Pancreas (tissue), 10 donors: Measurements from ENCODE around the gene TBC1D2. TPM values are rescaled to one million over a fixed set of nuclear protein-coding genes. Genes with fewer than 3 reads are reported as not detected.
A peak's percentile ranks its signal among the peaks of the same experiment; 100 is the strongest.
"Not testable (repeated sequence)": the region's sequence is repeated elsewhere in the genome, so short reads cannot be mapped to it uniquely, and the experiment has no call there.

Experiments used
- ATAC-seq, 4 donors: fragments of 200-7000 bp; cut with Tn5 transposase; one replicate each; pipeline versions ENCODE4 v1.8.0 to v1.9.1; 2020; ENCODE audit warnings: mild to moderate bottlenecking in 4 of 4, moderate library complexity in 4 of 4
- DNase-seq, 6 donors: peaks; one replicate each; pipeline ENCODE4 v3.0.0-alpha.2; 2020
- FAIRE-seq: peaks from 2 replicates; lab custom pipeline; 2012; peaks lifted over from hg19 to GRCh38; lab: Jason Lieb, UNC
- H3K27ac ChIP-seq, 4 donors: fragments of 200-600 bp; sonication (generic); 1 replicate in 3 of 4; 2 replicates in 1 of 4; pipeline versions ENCODE4 v1.5.0 to v1.8.0; 2020
- H3K27me3 ChIP-seq, 4 donors: fragments of 200-600 bp; one replicate each; pipeline ENCODE4 v1.8.0; 2021
- H3K36me3 ChIP-seq, 3 donors: fragments of 200-600 bp; sonication (generic) in 1 of 3; one replicate each; pipeline versions ENCODE4 v1.5.0 to v1.8.0; 2020 to 2021
- H3K4me1 ChIP-seq, 3 donors: fragments of 200-600 bp; one replicate each; pipeline ENCODE4 v1.8.0; 2021
- H3K4me3 ChIP-seq, 4 donors: fragments of 200-600 bp; sonication (generic) in 2 of 4; one replicate each; pipeline versions ENCODE4 v1.5.0 to v1.8.0; 2020 to 2021
- H3K9me3 ChIP-seq, 4 donors: fragments of 200-600 bp; one replicate each; pipeline ENCODE4 v1.8.0; 2021
- WGBS, 2 donors: extraction: QIAGEN DNeasy Blood & Tissue Kit; methylation state at CpG; one replicate each; pipeline ENCODE4 v1.1.7; 2013; 5-methylcytosine and 5-hydroxymethylcytosine counted together
- intact Hi-C, 3 donors: fragments of 100-400 bp; cut with DNase I; formaldehyde crosslinking; loops; one replicate each; pipeline versions ENCODE4 v1.11.1 to v1.14.2; 2022
- polyA plus RNA-seq, 2 donors: library from polyadenylated mRNA; stranded (reverse); fragments of 200-250 nt; gene quantifications; one replicate each; pipeline ENCODE4 v1.2.3, GENCODE V29; 2013
- total RNA-seq, 6 donors: library from RNA; stranded (reverse); fragmentation: NEBNext Ultra II Directional in 4 of 6; extraction: Animal tissue kit (Norgen Biotek cat#: 25700) in 4 of 6; gene quantifications; one replicate each; pipeline versions ENCODE4 v1.2.1 to v1.2.4, GENCODE V29; 2021 to 2023
- TF ChIP-seq, protein P1 (sequence below), 4 donors: fragments of 200-600 bp; sonication (generic) in 3 of 4; IDR thresholded peaks; one replicate each; pipeline versions ENCODE4 v1.5.0 to v1.8.0; 2021; ENCODE audit warnings: antibody characterized with exemption in 4 of 4
- donor health status: healthy with polysubstance abuse.
- donor health status: DM: no; HTN: no; CAD: no; lungs with moderate emphysema.
- donor health status: DM: no; HTN: no; CAD: no.
- donor health status: control.
- donor health status: control.
- donor health status: Bipolar disorder and iron deficiency.
- donor health status: DM: yes; HTN: yes; CAD: no.
- donor health status: DM: no; HTN: no; CAD: no.
- donor health status: DM: no; HTN: no; CAD: no.
- donor health status: DM: yes; HTN: yes; CAD: no.

TBC1D2 gene
- total and polyA plus RNA-seq, 8 donors = 1.9 to 5.2 (median 2.4) TPM

DNA sequence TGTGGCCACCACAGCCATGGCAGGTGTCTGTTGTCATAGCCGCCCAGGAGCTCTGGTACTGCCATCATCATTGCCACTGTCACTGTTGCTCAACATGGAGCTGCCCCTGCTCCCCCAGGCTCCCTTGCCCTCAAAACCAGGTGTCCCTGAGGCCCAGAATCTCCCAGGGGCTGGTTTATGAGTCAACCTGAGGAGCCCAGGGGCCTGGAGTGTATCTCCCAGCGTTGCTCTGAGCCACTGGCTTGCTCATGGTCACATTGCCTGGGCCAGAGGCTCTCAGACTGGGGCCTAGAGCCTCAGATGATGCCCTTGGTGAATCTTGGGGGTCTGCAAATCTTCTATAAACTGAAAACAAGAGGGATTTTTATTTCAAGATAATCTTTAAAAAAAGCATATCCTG is 24.7 kb upstream of the TBC1D2 start:
- Histone ChIP-seq H3K27ac (no peak overlapping the region), H3K9me3 (no peaks in the 10 kb centered on the region), H3K36me3 (no peaks in the 10 kb centered on the region), H3K4me3 (no peak overlapping the region), H3K27me3 (no peaks in the 10 kb centered on the region), H3K4me1 (no peaks in the 10 kb centered on the region)
- TF ChIP-seq, protein P1, sequence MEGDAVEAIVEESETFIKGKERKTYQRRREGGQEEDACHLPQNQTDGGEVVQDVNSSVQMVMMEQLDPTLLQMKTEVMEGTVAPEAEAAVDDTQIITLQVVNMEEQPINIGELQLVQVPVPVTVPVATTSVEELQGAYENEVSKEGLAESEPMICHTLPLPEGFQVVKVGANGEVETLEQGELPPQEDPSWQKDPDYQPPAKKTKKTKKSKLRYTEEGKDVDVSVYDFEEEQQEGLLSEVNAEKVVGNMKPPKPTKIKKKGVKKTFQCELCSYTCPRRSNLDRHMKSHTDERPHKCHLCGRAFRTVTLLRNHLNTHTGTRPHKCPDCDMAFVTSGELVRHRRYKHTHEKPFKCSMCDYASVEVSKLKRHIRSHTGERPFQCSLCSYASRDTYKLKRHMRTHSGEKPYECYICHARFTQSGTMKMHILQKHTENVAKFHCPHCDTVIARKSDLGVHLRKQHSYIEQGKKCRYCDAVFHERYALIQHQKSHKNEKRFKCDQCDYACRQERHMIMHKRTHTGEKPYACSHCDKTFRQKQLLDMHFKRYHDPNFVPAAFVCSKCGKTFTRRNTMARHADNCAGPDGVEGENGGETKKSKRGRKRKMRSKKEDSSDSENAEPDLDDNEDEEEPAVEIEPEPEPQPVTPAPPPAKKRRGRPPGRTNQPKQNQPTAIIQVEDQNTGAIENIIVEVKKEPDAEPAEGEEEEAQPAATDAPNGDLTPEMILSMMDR (IDR thresholded peaks at IDR 0.05) = no peak
- intact Hi-C loops = no loop called here
- no peak for FAIRE-seq
- no peak for ATAC-seq
- WGBS, 2 donors = 71 to 75% methylated on average over 2 of the region's 2 CpGs
- DNase-seq = no peak

DNA sequence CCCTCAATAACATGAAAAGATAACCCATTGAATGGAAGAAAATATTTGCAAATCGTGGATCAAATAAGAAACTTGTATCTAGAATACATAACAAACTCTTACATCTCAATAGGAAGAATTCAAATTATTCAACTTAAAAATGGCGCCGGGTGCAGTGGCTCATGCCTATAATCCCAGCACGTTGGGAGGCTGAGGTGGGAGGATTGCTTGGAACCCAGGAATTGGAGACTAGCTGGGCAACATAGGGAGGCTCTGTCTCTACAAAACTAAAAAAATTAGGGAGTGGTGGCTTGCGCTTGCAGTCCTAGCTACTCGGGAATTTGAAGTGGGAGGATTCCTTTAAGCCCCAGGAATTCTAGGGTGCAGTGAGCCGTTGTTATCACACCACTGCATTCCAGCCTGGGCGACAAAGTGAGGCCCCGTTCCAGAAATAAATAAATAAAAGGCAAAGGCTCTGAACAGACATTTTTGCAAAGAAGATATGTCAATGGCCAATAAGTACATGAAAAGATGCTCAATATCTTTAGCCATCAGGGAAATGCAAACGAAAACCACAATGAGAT is 21.5 kb upstream of the TBC1D2 start:
- no peaks in the 10 kb centered on the region for H3K4me1 ChIP-seq
- WGBS, 2 donors = 62 to 64% methylated on average over 10 of the region's 10 CpGs
- H3K27ac ChIP-seq = no peak overlapping the region
- intact Hi-C loops = no loop called here
- no peak overlapping the region for H3K4me3 ChIP-seq
- no peak for ATAC-seq
- no peaks in the 10 kb centered on the region for H3K27me3 ChIP-seq
- H3K36me3 ChIP-seq = no peaks in the 10 kb centered on the region
- no peak for FAIRE-seq
- no peak for DNase-seq
- TF ChIP-seq, protein P1 (IDR thresholded peaks at IDR 0.05) = no peak
- no peaks in the 10 kb centered on the region for H3K9me3 ChIP-seq

DNA sequence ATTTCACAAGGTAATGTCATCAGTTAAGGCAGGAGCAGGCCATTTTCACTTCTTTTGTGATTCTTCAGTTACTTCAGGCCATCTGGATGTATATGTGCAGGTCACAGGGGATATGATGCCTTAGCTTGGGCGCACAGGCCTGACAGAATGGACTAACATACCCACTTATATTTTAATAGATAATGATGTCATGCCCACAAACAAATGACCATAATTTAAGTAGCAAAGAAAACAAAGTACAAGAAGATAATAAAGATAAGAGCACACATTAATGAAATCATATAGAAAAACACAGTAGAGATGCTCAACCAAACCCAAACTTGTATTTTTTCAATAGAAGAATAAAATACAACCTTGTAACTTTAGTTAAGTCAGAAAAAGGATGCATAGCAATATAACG is 19.7 kb upstream of the TBC1D2 start:
- 88 to 96% methylated on average over 2 of the region's 2 CpGs for WGBS, 2 donors
- H3K27ac ChIP-seq = no peak overlapping the region
- no peaks in the 10 kb centered on the region for H3K36me3 ChIP-seq
- H3K27me3 ChIP-seq = no peaks in the 10 kb centered on the region
- no peaks in the 10 kb centered on the region for H3K9me3 ChIP-seq
- no peak overlapping the region for H3K4me3 ChIP-seq
- TF ChIP-seq, protein P1 (IDR thresholded peaks at IDR 0.05) = no peak
- no peak for ATAC-seq
- intact Hi-C loops = no loop called here
- no peak for DNase-seq
- FAIRE-seq = no peak
- no peaks in the 10 kb centered on the region for H3K4me1 ChIP-seq

DNA sequence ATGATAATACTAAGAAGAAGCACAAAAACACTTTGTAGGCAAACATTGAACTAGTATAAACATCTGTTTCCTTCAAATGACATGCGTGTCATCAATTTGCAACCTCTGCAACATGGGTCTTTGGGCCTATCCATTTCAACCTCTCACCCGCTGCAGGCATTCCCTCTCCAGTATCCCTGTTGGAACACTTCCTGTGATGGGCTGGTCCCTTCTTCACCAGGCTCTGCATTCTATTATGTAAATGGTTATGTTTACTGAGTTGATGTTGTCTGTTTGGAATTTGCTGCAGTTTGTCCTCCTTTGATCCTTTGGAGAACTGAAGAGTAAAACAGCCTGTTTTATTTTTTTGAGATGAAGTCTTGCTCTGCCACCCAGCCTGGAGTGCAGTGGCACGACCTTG is 16.6 kb upstream of the TBC1D2 start:
- intact Hi-C loops = no loop called here
- Histone ChIP-seq H3K27ac (no peak overlapping the region), H3K4me3 (no peak overlapping the region), H3K27me3 (no peaks in the 10 kb centered on the region), H3K36me3 (no peaks in the 10 kb centered on the region), H3K9me3 (no peaks in the 10 kb centered on the region), H3K4me1 (no peaks in the 10 kb centered on the region)
- no peak for FAIRE-seq
- TF ChIP-seq, protein P1 (IDR thresholded peaks at IDR 0.05) = no peak
- DNase-seq = no peak
- ATAC-seq = no peak
- WGBS, 2 donors = 76 to 85% methylated on average over 3 of the region's 3 CpGs

DNA sequence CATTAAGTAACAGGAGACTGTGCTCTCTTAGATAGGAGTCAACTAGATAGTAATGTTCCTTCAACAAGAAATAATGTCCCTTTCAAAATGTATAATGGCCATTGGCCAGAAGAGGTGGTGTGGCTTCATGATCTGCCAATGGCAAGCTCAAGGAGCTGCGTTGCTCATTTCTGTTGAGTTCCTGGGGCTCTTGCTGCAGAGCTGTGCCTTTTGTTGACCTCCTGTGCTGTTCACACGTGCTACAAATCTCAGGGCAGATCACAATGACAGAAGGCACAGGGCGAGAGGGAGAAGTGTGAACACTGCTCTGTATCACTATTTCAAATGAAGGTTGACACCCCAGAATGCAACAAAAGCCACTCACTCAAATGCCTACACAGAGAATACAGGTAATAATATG is 16.0 kb upstream of the TBC1D2 start:
- Histone ChIP-seq H3K4me3 (no peak overlapping the region), H3K27me3 (no peaks in the 10 kb centered on the region), H3K27ac (no peak overlapping the region), H3K9me3 (no peaks in the 10 kb centered on the region), H3K4me1 (no peaks in the 10 kb centered on the region), H3K36me3 (no peaks in the 10 kb centered on the region)
- ATAC-seq (peak in 3 of 4 donors; percentile 55 to 75 (median 60)), FAIRE-seq (no peak), DNase-seq (no peak)
- intact Hi-C loops = no loop called here
- 19 to 24% methylated on average over 3 of the region's 3 CpGs for WGBS, 2 donors
- TF ChIP-seq, protein P1 (IDR thresholded peaks at IDR 0.05) = no peak

DNA sequence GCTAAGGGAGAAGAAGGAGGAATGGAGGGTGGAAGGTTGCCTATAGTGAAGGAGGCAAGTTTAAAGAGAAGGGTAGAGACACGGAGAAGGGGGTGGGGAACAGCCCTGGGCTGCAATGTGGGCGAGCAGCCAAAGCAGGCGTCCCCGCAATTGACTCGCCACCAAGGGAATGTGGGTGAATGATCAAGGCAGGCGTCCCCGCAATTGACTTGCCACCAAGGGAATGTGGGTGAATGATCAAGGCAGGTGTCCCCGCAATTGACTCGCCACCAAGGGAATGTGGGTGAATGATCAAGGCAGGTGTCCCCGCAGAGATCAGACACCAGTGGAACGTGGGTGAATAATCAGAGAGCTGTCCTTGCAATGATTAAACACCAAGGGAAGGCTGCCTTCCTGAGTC is 14.8 kb upstream of the TBC1D2 start:
- intact Hi-C loops, FAIRE-seq: not testable (repeated sequence)

DNA sequence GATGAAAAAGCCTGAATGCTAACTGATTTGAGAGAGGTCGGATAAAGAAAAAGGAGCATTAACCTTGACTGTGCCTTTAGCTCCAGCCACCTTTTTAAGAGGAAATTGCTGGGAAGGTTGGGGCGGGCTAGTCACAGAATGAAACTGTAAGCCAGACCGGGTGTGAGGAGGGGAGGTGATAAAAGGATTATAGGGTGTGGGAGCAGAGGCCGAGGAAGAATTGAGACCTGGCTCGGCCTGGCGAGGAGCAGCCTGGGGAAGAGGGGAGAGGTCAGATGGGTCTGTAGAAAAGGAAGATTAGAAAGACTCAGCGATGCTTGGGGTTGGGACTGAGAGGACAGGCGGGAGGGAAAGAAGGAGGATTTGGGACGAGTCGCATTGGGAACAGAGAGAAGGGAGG is 14.2 kb upstream of the TBC1D2 start:
- not testable (repeated sequence) for FAIRE-seq, ATAC-seq
- intact Hi-C loops = loop anchor here in 1 of 3 donors (10.0 kb wide), 1 partner anchor 195 kb away; no protein-coding TSS in a partner anchor

More for the DNA sequence above, 14.8 kb upstream of the TBC1D2 start:
- not testable (repeated sequence) for H3K4me1 ChIP-seq, H3K36me3 ChIP-seq, H3K9me3 ChIP-seq, H3K27me3 ChIP-seq, H3K4me3 ChIP-seq, ATAC-seq, H3K27ac ChIP-seq, DNase-seq
- 69 to 73% methylated on average over 6 to 11 of the region's 11 CpGs for WGBS, 2 donors

DNA sequence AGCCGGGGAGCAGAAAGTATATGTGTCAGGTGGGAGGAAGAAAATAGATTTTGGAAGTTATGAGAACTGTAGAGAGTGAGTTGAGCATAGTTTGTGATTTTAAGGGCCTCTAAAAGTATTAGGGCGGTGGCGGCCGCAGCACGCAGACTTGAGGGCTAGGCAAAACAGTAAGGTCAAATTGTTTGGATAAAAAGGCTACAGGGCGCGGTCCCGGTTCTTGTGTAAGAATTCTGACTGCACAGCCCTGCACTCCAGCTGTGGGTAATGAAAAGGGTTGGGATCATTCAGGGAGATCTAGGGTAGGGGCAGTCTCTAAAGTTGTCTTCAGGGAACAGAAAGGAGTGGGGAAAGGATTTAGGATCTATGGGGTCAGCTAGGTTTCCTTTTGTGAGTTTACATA is 12.1 kb upstream of the TBC1D2 start:
- not testable (repeated sequence) for ATAC-seq, DNase-seq
- intact Hi-C loops = loop anchor here in 1 of 3 donors (10.0 kb wide), 1 partner anchor 193 kb away; no protein-coding TSS in a partner anchor

More for the DNA sequence above, 14.2 kb upstream of the TBC1D2 start:
- H3K4me3 ChIP-seq, H3K27ac ChIP-seq, H3K4me1 ChIP-seq, H3K27me3 ChIP-seq, H3K36me3 ChIP-seq, H3K9me3 ChIP-seq, DNase-seq: not testable (repeated sequence)
- WGBS, 2 donors = 63 to 67% methylated on average over 10 of the region's 10 CpGs

More for the DNA sequence above, 12.1 kb upstream of the TBC1D2 start:
- not testable (repeated sequence) for H3K4me1 ChIP-seq, H3K36me3 ChIP-seq, H3K27me3 ChIP-seq, FAIRE-seq, H3K27ac ChIP-seq, H3K4me3 ChIP-seq, H3K9me3 ChIP-seq
- WGBS, 2 donors = 91 to 93% methylated on average over 8 of the region's 8 CpGs
